Ramos (cell line): ENCODE results near the gene ZFR.
"Not testable (repeated sequence)": the region's sequence is repeated elsewhere in the genome, so short reads cannot be mapped to it uniquely, and the experiment has no call there.

Experiments used
- in situ Hi-C: fragments of 300-500 bp; cut with MboI; formaldehyde crosslinking; loops from one replicate; pipeline ENCODE4 v1.14.3; 2022; ENCODE audit warnings: low sequenced_read_pairs; ENCODE audit not compliant: unreplicated experiment

The ZFR gene

GRCh38 chr5:32326216-32326772 is 118.2 kb downstream of the ZFR start:
- in situ Hi-C loops, result no loop called here

GRCh38 chr5:32325616-32326015 is 118.9 kb downstream of the ZFR start:
- in situ Hi-C loops, result no loop called here

DNA sequence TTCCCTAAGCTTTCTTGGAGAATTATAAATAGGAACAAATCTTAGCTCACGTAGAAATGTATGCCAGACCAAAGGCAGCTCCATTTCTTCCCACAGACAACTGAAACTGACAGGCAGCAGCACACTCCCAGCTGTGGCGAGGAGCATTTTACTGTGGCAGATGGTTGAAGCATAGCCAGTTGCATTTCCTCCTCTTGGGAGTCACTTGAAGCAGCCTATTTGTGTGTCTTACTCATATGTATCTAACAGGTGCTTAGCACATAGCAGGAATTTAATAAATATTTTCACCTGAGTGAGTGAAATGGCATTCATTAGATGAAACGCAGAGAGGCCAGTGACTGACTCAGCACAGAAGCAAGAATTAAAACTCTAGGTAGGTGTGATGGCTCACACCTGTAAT is 119.5 kb downstream of the ZFR start:
- in situ Hi-C loops, result no loop called here

GRCh38 chr5:32323741-32324140 is 120.8 kb downstream of the ZFR start:
- in situ Hi-C loops, result no loop called here

DNA sequence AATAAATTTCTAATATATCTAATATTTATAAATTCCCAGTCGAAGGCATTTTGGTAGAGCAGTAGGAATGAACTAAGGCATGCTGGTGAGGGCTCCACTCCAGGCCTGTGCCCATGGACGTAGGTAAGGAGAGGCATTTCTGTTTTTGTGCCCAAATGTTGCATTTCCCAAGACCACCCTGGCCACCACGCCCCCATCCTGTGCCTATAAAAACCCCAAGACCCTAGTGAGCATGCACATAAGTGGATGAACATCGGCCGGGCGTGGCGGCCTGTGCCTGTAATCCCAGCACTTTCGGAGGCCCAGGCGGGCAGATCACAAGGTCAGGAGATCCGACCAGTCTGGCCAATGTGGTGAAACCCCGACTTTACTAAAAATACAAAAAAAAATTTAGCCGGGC is 121.7 kb downstream of the ZFR start:
- in situ Hi-C loops, result no loop called here

DNA sequence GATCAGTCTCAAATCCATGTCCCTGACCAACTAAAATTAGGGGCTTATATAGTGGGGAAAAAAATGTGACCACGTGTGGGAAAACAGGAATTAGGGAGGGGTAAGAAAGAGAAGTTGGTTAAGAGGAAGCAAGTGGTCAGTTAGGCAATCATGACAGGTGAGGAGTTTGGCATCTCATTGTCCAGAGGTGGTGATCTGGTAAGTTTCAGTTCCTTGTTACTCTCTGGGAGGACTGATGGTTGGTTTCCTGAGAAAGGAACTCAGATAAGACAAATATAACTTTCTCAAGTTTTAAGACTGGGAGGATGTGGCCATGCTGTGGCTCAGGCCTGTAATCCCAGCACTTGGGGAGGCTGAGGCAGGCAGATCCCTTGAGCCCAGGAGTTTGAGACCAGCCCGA is 122.8 kb downstream of the ZFR start:
- in situ Hi-C loops, result not testable (repeated sequence)

DNA sequence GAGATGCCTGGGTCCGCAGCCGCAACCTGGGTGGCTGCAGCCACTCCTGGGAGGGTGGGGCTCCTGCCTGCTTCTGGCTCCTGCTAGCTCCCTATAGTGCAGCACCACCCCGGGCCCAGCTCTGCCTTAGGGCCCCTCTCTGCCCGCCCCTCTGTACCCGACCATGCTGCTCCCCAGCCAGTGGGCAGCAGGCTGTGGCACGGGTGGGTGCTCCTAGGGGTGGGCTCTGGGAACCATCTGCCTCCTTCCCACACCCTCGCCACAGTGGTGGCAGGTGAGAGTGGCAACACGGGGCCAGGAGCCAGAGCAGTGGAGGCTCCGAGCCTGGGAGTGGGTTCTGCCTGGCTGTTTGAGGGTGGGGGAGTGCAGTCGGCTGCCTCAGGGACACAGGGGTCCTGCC is 124.0 kb downstream of the ZFR start:
- in situ Hi-C loops, result no loop called here

DNA sequence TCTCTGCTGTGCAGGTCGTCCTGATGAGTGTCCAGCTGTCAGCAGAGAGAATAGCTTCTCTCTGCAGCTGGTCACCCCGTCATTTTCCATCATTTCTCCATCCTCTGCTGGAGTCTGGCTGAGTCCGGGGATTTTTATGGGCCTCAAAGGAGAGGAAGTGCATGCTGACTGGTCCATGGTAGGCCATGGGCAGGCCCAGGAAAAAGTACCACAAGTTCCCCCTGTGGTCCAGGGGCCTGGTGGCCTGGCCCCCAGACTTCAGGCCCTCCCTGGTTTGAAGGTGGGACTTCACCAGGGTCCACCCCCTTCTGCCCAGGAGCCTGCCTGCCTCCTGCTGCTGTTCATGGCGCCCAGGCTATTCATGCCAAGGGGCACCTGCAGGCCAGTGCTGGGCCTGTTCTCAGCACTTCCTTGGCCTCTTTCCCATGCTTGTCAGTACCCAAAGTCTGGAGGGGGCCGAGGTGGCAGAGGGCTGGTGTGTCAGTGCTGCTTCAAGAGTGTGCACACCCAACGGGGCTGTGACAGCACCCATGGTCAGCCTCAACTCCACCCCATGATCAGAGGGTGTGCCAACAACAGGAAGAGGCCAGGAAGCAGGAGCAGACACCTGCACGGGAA is 124.5 kb downstream of the ZFR start:
- in situ Hi-C loops, result no loop called here

DNA sequence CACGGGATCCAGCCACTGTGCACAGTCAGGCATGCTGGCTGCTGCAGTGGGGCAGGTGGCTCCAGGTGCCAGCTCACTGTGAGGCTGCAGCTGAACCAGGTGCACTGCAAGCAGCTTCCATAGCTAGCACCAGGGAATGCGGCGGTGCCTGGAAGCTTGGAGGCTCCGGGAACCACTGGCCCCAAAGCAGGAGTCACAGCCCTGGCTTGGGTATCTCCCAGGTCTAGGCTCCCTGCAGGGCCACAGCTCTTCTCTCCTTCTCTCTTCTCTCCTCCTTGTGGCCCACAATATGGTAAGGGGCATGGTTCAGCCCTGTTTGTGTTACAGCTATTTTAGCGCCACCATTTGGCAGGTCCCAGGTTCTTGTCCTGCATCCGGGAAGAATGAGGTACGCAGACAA is 125.1 kb downstream of the ZFR start:
- in situ Hi-C loops, result no loop called here

DNA sequence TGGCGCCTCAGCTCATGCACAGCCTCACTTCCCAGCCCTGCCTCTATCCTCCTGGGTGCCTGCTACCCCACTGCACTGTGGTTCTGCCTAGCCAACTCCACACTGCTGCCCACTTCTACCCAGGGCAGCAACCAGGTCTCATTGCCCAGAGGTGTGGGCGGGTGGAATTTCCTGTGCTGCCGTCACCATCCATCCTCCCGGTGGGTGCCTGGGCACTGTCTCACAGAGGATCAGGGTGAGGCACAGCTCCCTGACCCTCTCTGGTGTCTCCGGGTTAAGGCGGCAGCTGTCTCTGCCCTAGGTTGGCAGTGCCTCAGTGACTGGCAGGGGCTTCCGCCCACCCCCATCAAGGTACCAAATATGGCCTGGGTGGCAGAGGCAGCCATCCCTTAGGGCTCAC is 127.5 kb downstream of the ZFR start:
- in situ Hi-C loops, result no loop called here

- in situ Hi-C loops, result no loop called here
Measured at GRCh38 chr5:32315221-32316014, 129.1 kb downstream of the ZFR start.

DNA sequence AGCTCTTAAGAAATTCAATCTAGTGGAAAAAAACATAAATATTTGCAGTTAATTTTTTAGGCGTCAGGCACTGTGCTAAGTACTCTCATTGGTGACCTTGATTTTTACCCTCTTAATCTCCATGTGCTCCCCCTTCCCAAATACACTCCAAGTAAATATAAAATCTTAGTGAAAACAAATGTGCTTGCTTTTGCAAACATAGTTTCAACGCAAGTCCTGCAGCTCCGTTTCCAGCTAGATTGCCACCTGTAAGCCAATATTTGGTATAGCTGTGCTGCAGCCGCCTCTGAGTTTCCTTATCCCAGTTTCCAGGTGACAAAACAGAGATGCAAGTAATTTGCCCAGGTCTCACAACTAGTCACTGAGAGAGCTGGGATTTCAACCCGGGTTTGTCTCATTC is 129.9 kb downstream of the ZFR start:
- in situ Hi-C loops, result no loop called here

- in situ Hi-C loops, result not testable (repeated sequence)
Measured at GRCh38 chr5:32314152-32314488, 130.4 kb downstream of the ZFR start.

DNA sequence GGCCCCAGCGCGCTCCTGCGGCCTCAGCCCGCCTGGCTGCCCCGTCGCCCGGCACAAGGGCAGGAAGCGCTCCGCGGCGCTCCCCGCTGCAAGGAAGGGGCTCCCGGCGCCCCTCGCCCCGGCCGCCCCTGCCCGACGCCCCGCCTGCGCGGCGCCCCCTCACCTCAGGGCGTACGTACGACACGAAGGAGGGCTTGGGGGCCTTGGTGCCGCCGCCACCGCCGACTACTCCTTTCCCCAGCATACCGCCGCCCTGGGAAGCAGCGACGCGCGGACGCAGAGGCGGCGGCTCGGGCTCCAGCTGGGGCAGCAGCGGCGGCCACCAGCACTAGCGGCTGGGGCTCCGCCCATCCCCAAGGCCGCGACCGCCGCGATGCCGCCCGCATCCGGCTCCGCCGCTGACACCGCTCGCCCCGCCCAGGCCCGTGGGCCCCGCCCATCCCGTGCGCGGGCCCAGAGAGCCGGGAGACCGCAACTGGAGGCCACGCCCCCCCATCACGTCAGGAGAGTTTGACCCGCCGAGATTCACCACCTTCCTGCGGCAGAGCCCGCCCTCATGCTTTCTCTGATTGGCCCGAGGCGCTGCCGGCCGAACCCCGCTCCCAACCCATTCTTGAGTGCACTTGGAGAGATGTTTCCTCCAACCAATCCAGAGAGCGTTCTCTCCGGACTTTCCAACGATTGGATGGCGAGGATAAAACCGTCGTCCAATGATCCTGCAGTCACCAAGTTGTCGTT is 131.8 kb downstream of the ZFR start, which contains the start of gene MTMR12:
Gene MTMR12 (minus strand): TSS at position 345 of the 738 bp plus-strand sequence. CDS start 101 bp downstream, at position 244.
- in situ Hi-C loops, result no loop called here

GRCh38 chr5:32312197-32312594 is 132.3 kb downstream of the ZFR start:
- in situ Hi-C loops, result no loop called here

- in situ Hi-C loops, result no loop called here
Measured at GRCh38 chr5:32311404-32312196, 132.9 kb downstream of the ZFR start.

- in situ Hi-C loops, result no loop called here
Measured at GRCh38 chr5:32309761-32310160, 134.8 kb downstream of the ZFR start.

GRCh38 chr5:32308946-32309345 is 135.6 kb downstream of the ZFR start:
- in situ Hi-C loops, result no loop called here

- in situ Hi-C loops, result no loop called here
Measured at GRCh38 chr5:32307769-32308194, 136.8 kb downstream of the ZFR start.

GRCh38 chr5:32304622-32305021 is 139.9 kb downstream of the ZFR start:
- in situ Hi-C loops, result no loop called here
